Measurements from ENCODE around the gene YOD1.

YOD1 gene

DNA sequence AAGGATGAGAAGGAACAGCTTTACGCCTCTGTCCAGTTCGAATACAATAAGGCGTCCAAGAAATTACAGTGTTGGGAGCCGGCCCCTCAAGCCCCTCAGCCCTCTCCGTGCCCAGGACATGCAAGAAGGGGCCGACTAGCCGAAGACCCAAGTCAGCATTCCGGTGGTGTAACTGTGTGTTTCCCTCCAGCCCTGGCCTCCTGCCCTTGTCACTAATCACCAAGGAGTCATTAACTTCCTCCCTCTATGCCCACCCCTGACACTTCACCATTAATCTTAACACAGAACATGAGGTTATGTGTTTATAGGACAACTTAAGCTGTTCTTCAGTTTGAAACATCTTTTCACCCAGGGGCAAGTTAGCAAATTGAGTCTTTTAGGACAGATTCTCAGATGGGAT is 21.2 kb upstream of the YOD1 start:
- DNase-seq (ENCODE audit: low read depth) = no peak

GRCh38 chr1:207071426-207071825 is 20.4 kb upstream of the YOD1 start:
- DNase-seq (ENCODE audit: low read depth) = no peak

DNA sequence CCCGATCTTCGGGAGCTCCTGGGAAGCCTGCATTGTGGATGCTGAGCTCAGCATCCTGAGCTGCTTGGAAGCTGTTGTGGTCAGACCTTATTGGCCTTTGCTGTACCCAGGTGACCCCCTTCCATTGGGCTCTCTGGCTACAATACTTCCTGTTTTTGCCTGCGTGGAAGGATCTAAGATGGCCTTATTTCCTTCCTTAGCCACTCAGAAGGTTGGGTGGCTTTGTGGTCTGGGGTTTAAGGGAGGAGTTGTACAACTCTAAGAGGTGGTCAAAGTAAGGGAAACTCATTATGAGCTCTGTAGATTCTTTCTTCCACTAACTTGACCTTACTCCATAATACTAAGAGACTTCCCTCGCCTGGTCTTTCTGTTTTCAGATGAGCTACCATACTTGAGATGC is 19.8 kb upstream of the YOD1 start:
- no peak for DNase-seq (ENCODE audit: low read depth)

- no peak for DNase-seq (ENCODE audit: low read depth)
Observed at GRCh38 chr1:207069858-207070506, 19.0 kb upstream of the YOD1 start.

GRCh38 chr1:207069061-207069460 is 18.1 kb upstream of the YOD1 start:
- no peak for DNase-seq (ENCODE audit: low read depth)

DNA sequence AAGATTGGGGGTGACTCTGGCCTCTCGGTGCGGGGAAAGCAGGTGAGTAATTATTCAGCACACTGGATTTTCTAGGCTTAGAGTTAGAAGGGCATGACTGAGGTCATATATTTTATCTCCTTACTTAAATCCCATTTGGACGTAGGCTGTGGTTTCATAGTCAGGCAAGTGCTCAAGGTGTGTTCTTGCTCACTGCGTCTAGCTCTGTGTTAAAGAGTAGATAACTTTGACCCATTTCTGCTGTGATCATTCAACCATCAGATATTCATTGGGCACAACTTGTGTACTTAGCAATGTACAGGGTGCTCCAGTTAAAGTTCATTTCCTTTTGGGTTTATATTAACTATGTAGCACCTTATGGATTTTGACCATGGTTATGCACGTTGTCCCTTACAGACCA is 16.7 kb upstream of the YOD1 start:
- no peak for DNase-seq (ENCODE audit: low read depth)

DNA sequence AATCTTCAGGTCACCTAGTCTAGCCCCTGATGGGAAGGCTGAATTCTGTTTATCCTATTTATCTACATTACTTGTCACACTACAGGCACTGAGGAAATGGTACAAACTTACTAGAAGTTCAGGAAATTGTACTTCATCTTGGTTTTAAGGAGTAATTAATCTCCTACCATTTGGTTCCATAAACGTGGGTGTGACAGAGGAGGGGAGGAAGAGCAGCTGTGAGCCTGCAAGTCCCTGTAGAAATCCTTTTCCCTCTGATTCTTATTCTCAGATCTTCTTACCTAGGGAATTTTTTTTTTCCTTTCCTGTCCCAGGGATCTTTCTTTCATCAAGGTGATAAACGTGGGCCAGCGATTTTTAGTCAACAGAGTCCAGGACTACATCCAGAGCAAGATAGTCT is 16.2 kb upstream of the YOD1 start:
- no peak for DNase-seq (ENCODE audit: low read depth)

GRCh38 chr1:207064561-207064960 is 13.6 kb upstream of the YOD1 start:
- no peak for DNase-seq (ENCODE audit: low read depth)

DNA sequence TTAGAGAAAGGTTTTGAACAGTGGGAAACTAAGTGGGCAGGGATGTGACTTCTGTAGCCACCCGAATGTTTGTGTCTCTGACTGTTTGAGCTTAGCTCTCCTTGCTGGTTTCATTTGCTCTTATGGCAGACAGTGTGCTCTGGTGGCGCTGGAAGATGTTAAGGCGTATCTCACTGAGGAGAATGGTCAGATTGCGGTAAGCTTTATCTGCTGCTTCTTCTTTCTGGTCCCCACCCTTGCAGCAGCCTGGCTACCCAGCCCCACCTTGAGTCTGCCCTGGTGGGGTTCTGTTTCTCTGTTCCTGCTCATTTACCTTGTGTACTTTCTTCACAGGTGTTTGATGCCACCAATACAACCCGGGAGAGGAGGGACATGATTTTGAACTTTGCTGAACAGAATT is 12.0 kb upstream of the YOD1 start:
- no peak for DNase-seq (ENCODE audit: low read depth)

GRCh38 chr1:207062058-207062457 is 11.1 kb upstream of the YOD1 start:
- no peak for DNase-seq (ENCODE audit: low read depth)

GRCh38 chr1:207060596-207060995 is 9.6 kb upstream of the YOD1 start:
- DNase-seq (ENCODE audit: low read depth) = no peak

- DNase-seq (ENCODE audit: low read depth) = no peak
Observed at GRCh38 chr1:207059881-207060280, 8.9 kb upstream of the YOD1 start.

- no peak for DNase-seq (ENCODE audit: low read depth)
Observed at GRCh38 chr1:207058878-207059867, 8.2 kb upstream of the YOD1 start.

DNA sequence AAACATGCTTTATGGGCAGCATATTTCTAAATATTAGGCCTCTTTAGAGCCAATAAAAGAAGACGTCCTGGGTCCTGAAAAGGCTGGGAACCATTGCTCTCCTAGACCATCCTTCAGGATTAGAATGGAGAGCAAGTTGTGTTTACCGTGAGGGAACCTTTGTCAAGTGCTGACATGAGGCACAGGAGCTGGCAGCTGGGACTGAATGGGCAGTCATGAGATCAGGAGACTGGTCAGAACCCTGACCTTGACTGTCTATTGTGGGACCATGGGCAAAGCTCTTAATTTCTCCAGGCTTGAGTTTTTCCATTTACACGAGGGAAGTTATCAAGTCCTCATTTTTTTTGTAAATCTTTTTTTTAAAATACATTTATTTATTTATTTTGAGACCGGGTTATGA is 7.2 kb upstream of the YOD1 start:
- no peak for DNase-seq (ENCODE audit: low read depth)

- no peak for DNase-seq (ENCODE audit: low read depth)
Observed at GRCh38 chr1:207056673-207057072, 5.7 kb upstream of the YOD1 start.

GRCh38 chr1:207055386-207056001 is 4.5 kb upstream of the YOD1 start:
- DNase-seq (ENCODE audit: low read depth) = no peak

DNA sequence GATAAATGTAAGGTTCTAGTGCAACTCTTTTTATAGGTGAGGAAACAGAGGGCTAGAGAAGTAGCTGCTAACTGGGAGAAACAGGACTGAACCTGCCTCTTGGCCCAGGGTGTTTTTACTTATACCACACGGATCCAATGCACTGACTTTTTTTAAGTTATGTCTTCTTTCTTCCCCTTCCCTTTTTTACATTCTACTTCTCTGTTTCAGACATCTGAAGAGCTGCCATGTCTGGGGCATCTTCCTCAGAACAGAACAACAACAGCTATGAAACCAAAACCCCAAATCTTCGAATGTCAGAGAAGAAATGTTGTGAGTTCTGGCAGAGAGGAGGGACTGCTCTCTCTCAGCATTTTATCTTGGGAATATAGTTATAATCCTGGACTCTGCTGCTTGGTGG is 3.5 kb upstream of the YOD1 start:
- DNase-seq (ENCODE audit: low read depth) = no peak

DNA sequence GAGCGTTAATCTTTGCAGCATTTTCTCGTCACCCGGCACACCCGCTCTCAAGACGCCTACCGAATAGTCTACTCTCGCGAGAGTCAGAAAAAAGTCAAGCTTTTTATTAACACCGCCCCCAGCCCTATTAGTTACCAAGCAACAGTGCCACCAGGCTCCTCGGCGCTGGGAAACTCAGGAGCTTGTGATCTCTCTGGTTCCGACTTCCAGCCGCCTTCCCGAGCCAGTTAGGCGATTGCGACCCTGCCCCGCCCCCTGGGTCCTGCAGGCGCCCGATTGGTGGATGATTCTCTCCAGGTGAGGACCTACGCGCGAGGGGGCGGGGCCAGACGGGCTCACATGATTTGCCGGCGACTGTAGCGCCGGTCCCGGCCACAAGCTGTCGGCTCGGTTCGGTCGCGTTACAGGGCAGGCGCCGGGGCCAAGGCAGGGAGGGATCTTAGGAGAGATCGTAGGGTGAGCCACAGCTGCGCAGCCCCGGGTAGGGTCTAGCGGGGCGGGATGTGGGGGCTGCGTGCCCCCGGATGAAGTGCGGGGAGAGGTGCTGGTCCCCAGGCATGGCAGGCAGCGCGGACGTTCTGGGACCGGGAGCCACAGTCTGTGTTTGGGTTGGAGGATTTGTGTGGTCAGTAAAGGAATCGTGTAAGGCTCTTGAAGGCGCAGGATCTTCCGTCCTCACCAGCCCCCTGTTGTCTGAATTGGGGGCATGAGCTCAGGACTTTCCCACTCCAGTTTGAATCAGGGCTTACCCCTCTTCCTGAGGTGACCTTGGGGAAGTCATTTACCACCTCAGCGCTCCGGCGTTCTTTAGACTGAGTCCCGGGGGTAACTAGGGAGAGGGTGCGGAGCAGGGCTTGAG is 2.1 kb upstream of the YOD1 start, which contains the start of gene PFKFB2:
PFKFB2 (plus strand) TSS at position 365 of the 859 bp plus-strand sequence. CDS start 1,443 bp downstream, outside the sequence.
- DNase-seq (ENCODE audit: low read depth) = peak; percentile 92

- peak; percentile 88 for DNase-seq (ENCODE audit: low read depth)
Observed at GRCh38 chr1:207050480-207051190, 373 bp downstream of the YOD1 start.

DNA sequence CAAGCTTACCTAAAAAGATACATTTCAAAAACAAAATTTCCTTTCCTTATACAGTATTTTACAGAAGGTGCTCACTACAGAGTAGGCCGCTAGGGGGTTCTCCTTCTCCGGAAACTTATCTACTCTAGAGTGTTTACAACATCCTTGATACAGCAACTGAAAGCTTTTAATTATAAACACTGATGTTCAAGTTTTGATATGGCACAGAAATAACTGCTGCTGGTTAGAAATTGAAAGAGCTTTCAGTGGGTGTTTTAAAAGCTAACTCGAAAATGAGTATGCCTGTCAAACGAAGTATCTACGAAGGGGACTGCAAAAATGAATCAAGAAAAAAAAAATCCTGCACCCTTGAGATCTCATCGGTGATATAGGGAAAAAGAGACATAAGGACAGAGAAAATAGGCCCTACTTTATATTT is 1.0 kb downstream of the YOD1 start:
- peak; percentile 35 for DNase-seq (ENCODE audit: low read depth)

- DNase-seq (ENCODE audit: low read depth) = no peak
Observed at GRCh38 chr1:207049514-207049913, 1.5 kb downstream of the YOD1 start.
